Trophoblast cell (in vitro differentiated cells and primary cell): ENCODE results near the gene PAQR3. TPM values are rescaled to one million over a fixed set of nuclear protein-coding genes. Genes with fewer than 3 reads are reported as not detected.

Experiments
- DNase-seq, 2 donors: peaks; one replicate each; pipeline ENCODE4 v3.0.0-alpha.2; 2016
- H2AFZ ChIP-seq: 2 replicates; pipeline ENCODE4 v1.6.1; 2013; ENCODE audit warnings: low read length, moderate library complexity, mild to moderate bottlenecking; ENCODE audit not compliant: insufficient read depth, poor library complexity
- H2AK5ac ChIP-seq: 2 replicates; pipeline ENCODE4 v1.6.1; 2013; ENCODE audit warnings: mild to moderate bottlenecking, low read length
- H2BK120ac ChIP-seq: 2 replicates; pipeline ENCODE4 v1.6.1; 2013; ENCODE audit warnings: low read length, mild to moderate bottlenecking, moderate library complexity; ENCODE audit not compliant: insufficient read depth, poor library complexity
- H2BK12ac ChIP-seq: 2 replicates; pipeline ENCODE4 v1.6.1; 2013; ENCODE audit warnings: mild to moderate bottlenecking, low read length, moderate library complexity
- H2BK5ac ChIP-seq: 2 replicates; pipeline ENCODE4 v1.6.1; 2013; ENCODE audit warnings: low read length, low read depth, moderate library complexity, mild to moderate bottlenecking; ENCODE audit not compliant: poor library complexity
- H3K14ac ChIP-seq: 2 replicates; pipeline ENCODE4 v1.6.1; 2013; ENCODE audit warnings: mild to moderate bottlenecking, low read length
- H3K18ac ChIP-seq: 2 replicates; pipeline ENCODE4 v1.6.1; 2013; ENCODE audit warnings: mild to moderate bottlenecking, low read length
- H3K23ac ChIP-seq: 2 replicates; pipeline ENCODE4 v1.6.1; 2013; ENCODE audit warnings: low read length
- H3K27ac ChIP-seq: 2 replicates; pipeline ENCODE4 v1.5.1; 2013; ENCODE audit warnings: low read depth, mild to moderate bottlenecking, inconsistent platforms, low read length, moderate library complexity
- H3K27me3 ChIP-seq: 2 replicates; pipeline ENCODE4 v1.6.1; 2013; ENCODE audit warnings: inconsistent platforms, mild to moderate bottlenecking, low read length, moderate library complexity; ENCODE audit not compliant: insufficient read depth
- H3K36me3 ChIP-seq, 2 experiments: 1 replicate in 1 of 2; 2 replicates in 1 of 2; pipeline ENCODE4 v1.6.1; 2013; ENCODE audit warnings: low read length in 2 of 2, mild to moderate bottlenecking in 2 of 2, moderate library complexity in 1 of 2; ENCODE audit not compliant: insufficient read depth in 2 of 2, control insufficient read depth in 1 of 2
- H3K4ac ChIP-seq: 2 replicates; pipeline ENCODE4 v1.6.1; 2013; ENCODE audit warnings: low read depth, mild to moderate bottlenecking, low read length, moderate library complexity
- H3K4me1 ChIP-seq, 2 experiments: 1 replicate in 1 of 2; 2 replicates in 1 of 2; pipeline ENCODE4 v1.6.1; 2013; ENCODE audit warnings: low read length in 2 of 2, mild to moderate bottlenecking in 2 of 2, moderate library complexity in 1 of 2; ENCODE audit not compliant: insufficient read depth in 2 of 2, control insufficient read depth in 1 of 2
- H3K4me2 ChIP-seq: 2 replicates; pipeline ENCODE4 v1.6.1; 2013; ENCODE audit warnings: inconsistent platforms, mild to moderate bottlenecking, low read length, moderate library complexity
- H3K4me3 ChIP-seq: 2 replicates; pipeline ENCODE4 v1.5.1; 2013; ENCODE audit warnings: mild to moderate bottlenecking, low read depth, low read length, inconsistent platforms
- H3K79me1 ChIP-seq: one replicate; pipeline ENCODE4 v1.6.1; 2013; ENCODE audit warnings: low read length
- H3K79me2 ChIP-seq: 2 replicates; pipeline ENCODE4 v1.6.1; 2013; ENCODE audit warnings: low read length, mild to moderate bottlenecking; ENCODE audit not compliant: control insufficient read depth, insufficient read depth, poor library complexity
- H3K9ac ChIP-seq: 2 replicates; pipeline ENCODE4 v1.6.1; 2013; ENCODE audit warnings: mild to moderate bottlenecking, low read length
- H3K9me3 ChIP-seq: 2 replicates; pipeline ENCODE4 v1.6.1; 2013; ENCODE audit warnings: low read depth, mild to moderate bottlenecking, control low read depth, inconsistent platforms, low read length; ENCODE audit not compliant: insufficient read depth
- H4K12ac ChIP-seq: 2 replicates; pipeline ENCODE4 v1.6.1; 2013; ENCODE audit warnings: low read depth, mild to moderate bottlenecking, low read length, moderate library complexity
- H4K8ac ChIP-seq: 2 replicates; pipeline ENCODE4 v1.6.1; 2013; ENCODE audit warnings: low read depth, mild to moderate bottlenecking, low read length, moderate library complexity
- H4K91ac ChIP-seq: one replicate; pipeline ENCODE4 v1.6.1; 2013; ENCODE audit warnings: low read depth, mild to moderate bottlenecking, low read length, moderate library complexity
- WGBS: extraction: QIAGEN DNeasy Blood & Tissue Kit; methylation state at CpG from one replicate; pipeline ENCODE4 v1.1.7; 2013; ENCODE audit warnings: missing lambda C conversion rate; ENCODE audit not compliant: insufficient read length, insufficient coverage; ENCODE audit errors: extremely low coverage; 5-methylcytosine and 5-hydroxymethylcytosine counted together
- polyA plus RNA-seq: library from polyadenylated mRNA; stranded (reverse); fragments of 200-250 nt; gene quantifications from 2 replicates; pipeline ENCODE4 v1.2.3, GENCODE V29; 2013

Gene PAQR3
- polyA plus RNA-seq, result 18.3 and 18.9 TPM in 2 replicates

DNA sequence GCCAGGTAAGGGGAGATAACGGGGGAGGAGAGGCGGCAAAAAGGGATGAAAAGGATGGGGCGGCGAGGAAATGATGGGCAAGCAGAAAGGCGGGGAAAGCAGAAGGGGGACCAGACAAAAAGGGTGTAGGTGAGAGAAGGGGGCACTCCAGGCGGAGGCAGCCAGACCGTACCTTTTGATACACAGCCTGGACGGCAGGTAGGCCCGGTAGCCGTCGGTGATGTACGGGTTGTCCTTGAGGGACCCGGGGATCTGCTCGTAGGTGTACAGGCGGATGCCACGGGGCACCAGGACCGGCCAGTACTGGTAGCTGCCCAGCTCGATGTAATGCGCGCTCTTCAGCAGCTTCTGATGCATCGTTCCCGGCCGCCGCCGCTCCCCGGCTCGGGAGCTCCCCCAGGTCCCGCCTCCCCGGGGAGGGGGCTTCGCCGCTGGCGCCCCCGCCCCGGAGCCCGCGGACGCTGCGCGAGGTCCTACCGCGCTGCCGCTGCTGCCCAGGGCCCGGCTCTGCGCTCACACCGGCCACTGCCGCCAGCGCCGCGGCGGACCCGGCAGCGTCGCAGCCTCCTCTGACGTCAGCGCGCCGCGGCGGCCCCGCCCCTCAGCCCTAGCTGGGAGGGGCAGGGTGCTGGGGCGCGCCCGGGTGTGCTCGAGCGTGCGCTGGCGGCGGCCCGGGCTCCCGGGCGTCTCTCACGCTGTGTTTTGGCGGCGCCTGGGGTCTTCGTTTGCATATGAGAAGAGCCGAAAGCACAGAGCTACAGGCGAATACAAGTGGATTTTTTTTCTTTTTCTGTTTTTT, at the start of gene PAQR3:
PAQR3 (minus strand) TSS at position 571 of the 799 bp plus-strand sequence; CDS start at position 357, 214 bp downstream.
- H4K12ac ChIP-seq, result peak within 1 kb of the TSS; percentile 80
- H4K8ac ChIP-seq, result peak within 1 kb of the TSS; percentile 90
- H2BK12ac ChIP-seq, result peak within 1 kb of the TSS; percentile 3

DNA sequence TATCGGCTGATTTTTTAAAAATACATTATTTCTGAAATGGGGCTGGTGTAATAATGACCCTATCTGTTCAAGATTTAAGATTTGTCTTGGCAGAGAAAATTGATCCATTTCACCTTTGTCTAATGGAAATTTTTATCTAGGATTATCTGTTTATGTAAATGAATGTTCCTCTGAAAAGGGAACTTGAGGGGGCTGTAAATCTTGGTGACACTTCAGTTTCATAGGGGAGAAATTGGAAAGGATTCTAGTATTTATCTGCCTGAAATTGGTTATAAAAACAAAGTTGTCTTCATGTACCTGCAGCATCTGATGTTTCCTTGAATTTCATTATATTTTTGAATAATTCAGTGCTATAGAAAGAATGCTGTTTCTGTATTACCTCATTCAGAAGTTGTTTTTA, 48.4 kb upstream of the PAQR3 start:
- Histone ChIP-seq H3K27ac (no peak overlapping the region), H3K36me3 (no peaks in the 10 kb centered on the region), H4K8ac (no peak overlapping the region), H2BK120ac (no peak overlapping the region), H3K79me1 (no peaks in the 10 kb centered on the region), H2BK12ac (no peak overlapping the region), H3K23ac (no peak overlapping the region), H4K91ac (no peak overlapping the region), H3K79me2 (no peaks in the 10 kb centered on the region), H3K9ac (no peak overlapping the region), H3K18ac (no peak overlapping the region), H3K9me3 (no peaks in the 10 kb centered on the region), H4K12ac (no peak overlapping the region), H2AFZ (no peak overlapping the region), H3K4me3 (no peak overlapping the region), H3K4me2 (no peak overlapping the region), H3K27me3 (no peaks in the 10 kb centered on the region), H2BK5ac (no peak overlapping the region), H3K14ac (no peak overlapping the region), H3K4ac (no peak overlapping the region), H3K4me1 (no peaks in the 10 kb centered on the region), H2AK5ac (no peak overlapping the region)
- DNase-seq, result no peak
- WGBS, result no CpG with 5 or more reads among the region's 1 CpG

More for the DNA sequence above, at the start of gene PAQR3:
- no peak within 1 kb of the TSS for H3K23ac ChIP-seq
- H3K4me1 ChIP-seq, result peaks cover 4 to 9% of the 10 kb centered on the region in 2 experiments
- H3K4ac ChIP-seq, result peak within 1 kb of the TSS; percentile 26
- peak within 1 kb of the TSS; percentile 91 for H3K9ac ChIP-seq
- WGBS, result no CpG with 5 or more reads among the region's 77 CpGs
- peak within 1 kb of the TSS; percentile 79 for H4K91ac ChIP-seq
- peak within 1 kb of the TSS; percentile 4 for H3K27ac ChIP-seq
- no peaks in the 10 kb centered on the region for H3K27me3 ChIP-seq
- no peak within 1 kb of the TSS for H2AK5ac ChIP-seq
- H3K4me3 ChIP-seq, result peak within 1 kb of the TSS; percentile 91
- H3K18ac ChIP-seq, result peak within 1 kb of the TSS; percentile 80
- H2BK5ac ChIP-seq, result peak within 1 kb of the TSS; percentile 64
- peak within 1 kb of the TSS; percentile 85 for H2AFZ ChIP-seq
- peak within 1 kb of the TSS; percentile 89 for H3K14ac ChIP-seq
- H3K9me3 ChIP-seq, result no peaks in the 10 kb centered on the region
- peaks cover 5% of the 10 kb centered on the region for H3K79me2 ChIP-seq
- H3K36me3 ChIP-seq, result no peaks in the 10 kb centered on the region
- peak; percentile 81 to 91 for DNase-seq
- H2BK120ac ChIP-seq, result peak within 1 kb of the TSS; percentile 52
- peak within 1 kb of the TSS; percentile 80 for H3K4me2 ChIP-seq
- peaks cover 5% of the 10 kb centered on the region for H3K79me1 ChIP-seq

- H2BK5ac ChIP-seq, result no peak overlapping the region
- H3K79me1 ChIP-seq, result no peaks in the 10 kb centered on the region
- no peaks in the 10 kb centered on the region for H3K27me3 ChIP-seq
- no peaks in the 10 kb centered on the region for H3K36me3 ChIP-seq
- no peak overlapping the region for H4K8ac ChIP-seq
- no peak overlapping the region for H2BK120ac ChIP-seq
- no peak for DNase-seq
- WGBS, result no CpG with 5 or more reads among the region's 2 CpGs
- no peaks in the 10 kb centered on the region for H3K79me2 ChIP-seq
- no peak overlapping the region for H2AFZ ChIP-seq
- no peak overlapping the region for H3K18ac ChIP-seq
- no peak overlapping the region for H2AK5ac ChIP-seq
- H4K12ac ChIP-seq, result no peak overlapping the region
- H3K4me1 ChIP-seq, result no peaks in the 10 kb centered on the region
- H3K14ac ChIP-seq, result no peak overlapping the region
- H4K91ac ChIP-seq, result no peak overlapping the region
- no peak overlapping the region for H2BK12ac ChIP-seq
- no peak overlapping the region for H3K4me3 ChIP-seq
- H3K4ac ChIP-seq, result no peak overlapping the region
- no peak overlapping the region for H3K27ac ChIP-seq
- H3K9me3 ChIP-seq, result peaks cover 2% of the 10 kb centered on the region
- H3K23ac ChIP-seq, result no peak overlapping the region
- H3K9ac ChIP-seq, result no peak overlapping the region
- H3K4me2 ChIP-seq, result no peak overlapping the region
Observed at GRCh38 chr4:78984593-78984992, 45.4 kb upstream of the PAQR3 start.

GRCh38 chr4:78975865-78976264, 36.6 kb upstream of the PAQR3 start:
- Histone ChIP-seq H3K18ac (no peak overlapping the region), H2BK5ac (no peak overlapping the region), H4K91ac (no peak overlapping the region), H3K4me2 (no peak overlapping the region), H2BK12ac (no peak overlapping the region), H3K79me2 (no peaks in the 10 kb centered on the region), H3K4me1 (no peaks in the 10 kb centered on the region), H3K4me3 (no peak overlapping the region), H3K23ac (no peak overlapping the region), H3K9me3 (no peaks in the 10 kb centered on the region), H3K79me1 (no peaks in the 10 kb centered on the region), H4K12ac (no peak overlapping the region), H4K8ac (no peak overlapping the region), H2BK120ac (no peak overlapping the region), H3K9ac (no peak overlapping the region), H3K14ac (no peak overlapping the region), H3K4ac (no peak overlapping the region), H3K27me3 (no peaks in the 10 kb centered on the region), H2AFZ (no peak overlapping the region), H2AK5ac (no peak overlapping the region), H3K36me3 (no peaks in the 10 kb centered on the region), H3K27ac (no peak overlapping the region)
- no CpG with 5 or more reads among the region's 2 CpGs for WGBS
- no peak for DNase-seq
